Activated CD8-positive, alpha-beta T cell treated with anti-CD3 and anti-CD28 coated beads for 36 hours (primary cell): ENCODE data around the gene UBA3. TPM values are rescaled to one million over a fixed set of nuclear protein-coding genes. Genes with fewer than 3 reads are reported as not detected.

Source experiments
- ATAC-seq: fragments of 200-7000 bp; cut with Tn5 transposase; one replicate; pipeline ENCODE4 v1.10.0; 2021; ENCODE audit warnings: mild to moderate bottlenecking, moderate library complexity
- CTCF ChIA-PET: fragments of 350-600 bp; sonication (Branson Sonifier 250); formaldehyde crosslinking; loops from one replicate; lab custom pipeline; 2021; ENCODE audit warnings: antibody characterized with exemption; lab: Charles Lee
- POLR2A ChIA-PET: fragments of 350-600 bp; sonication (Branson Sonifier 250); formaldehyde crosslinking; loops from one replicate; lab custom pipeline; 2021; ENCODE audit warnings: antibody characterized with exemption; lab: Charles Lee
- DNase-seq: peaks from one replicate; pipeline ENCODE4 v3.0.0-alpha.2; 2020
- H3K27ac Mint-ChIP-seq: one replicate; pipeline ENCODE4 v1.8.0; 2021; ENCODE audit warnings: mild to moderate bottlenecking, mixed read lengths
- H3K27me3 Mint-ChIP-seq: one replicate; pipeline ENCODE4 v1.8.0; 2021; ENCODE audit warnings: mixed read lengths
- H3K36me3 Mint-ChIP-seq: one replicate; pipeline ENCODE4 v1.8.0; 2021; ENCODE audit warnings: low read depth, mixed read lengths
- H3K4me1 Mint-ChIP-seq: one replicate; pipeline ENCODE4 v1.8.0; 2021; ENCODE audit warnings: low read depth, mixed read lengths
- H3K4me3 Mint-ChIP-seq: one replicate; pipeline ENCODE4 v1.8.0; 2021; ENCODE audit warnings: mild to moderate bottlenecking, moderate library complexity, mixed read lengths
- H3K9me3 Mint-ChIP-seq: one replicate; pipeline ENCODE4 v1.8.0; 2021; ENCODE audit warnings: mixed read lengths
- CTCF ChIP-seq: fragments of 200-600 bp; IDR thresholded peaks from one replicate; pipeline ENCODE4 v1.8.0; 2022; ENCODE audit warnings: antibody characterized with exemption, mild to moderate bottlenecking
- intact Hi-C: fragments of 100-400 bp; cut with micrococcal nuclease; formaldehyde crosslinking; loops from one replicate; pipeline ENCODE4 v1.10.0; 2022
- total RNA-seq, 2 experiments: library from RNA; stranded (reverse); gene quantifications; one replicate each; pipeline ENCODE4 v1.2.3, GENCODE V29; 2021

Gene UBA3
- total RNA-seq, 2 experiments from 2014 or later = 72.7 to 75.6 TPM

- Mint-ChIP-seq H3K36me3 (no peaks in the 10 kb centered on the region), H3K4me3 (no peak overlapping the region), H3K27ac (no peak overlapping the region), H3K9me3 (no peaks in the 10 kb centered on the region), H3K27me3 (no peaks in the 10 kb centered on the region), H3K4me1 (peaks cover 20% of the 10 kb centered on the region)
- POLR2A ChIA-PET = interaction anchor here (1.0 kb wide), 1 partner anchor 32 kb away, joined by 4 read pairs; no protein-coding TSS in a partner anchor
- no peak for ATAC-seq
- CTCF ChIA-PET = interaction anchor here (0.8 to 1.2 kb wide), 4 partner anchors 15 to 556 kb away, joined by 3 to 4 read pairs (median 4); no protein-coding TSS in a partner anchor
- no peak for TF ChIP-seq CTCF
- DNase-seq = no peak
- intact Hi-C loops = no loop called here
Measured at GRCh38 chr3:69115731-69116130, 35.6 kb upstream of the UBA3 start.

GRCh38 chr3:69113536-69113935 lies 33.4 kb upstream of the UBA3 start:
- Mint-ChIP-seq H3K36me3 (no peaks in the 10 kb centered on the region), H3K27ac (no peak overlapping the region), H3K4me1 (peaks cover 19% of the 10 kb centered on the region), H3K27me3 (no peaks in the 10 kb centered on the region), H3K4me3 (no peak overlapping the region), H3K9me3 (no peaks in the 10 kb centered on the region)
- intact Hi-C loops = no loop called here
- TF ChIP-seq CTCF = no peak
- ATAC-seq (peak; percentile 31), DNase-seq (no peak)
- CTCF ChIA-PET = interaction anchor here (0.8 to 2.0 kb wide), 6 partner anchors 8 to 326 kb away, joined by 3 to 9 read pairs (median 4); no protein-coding TSS in a partner anchor
- POLR2A ChIA-PET = interaction anchor here (1.6 kb wide), 1 partner anchor 9 kb away, joined by 4 read pairs; no protein-coding TSS in a partner anchor

GRCh38 chr3:69110941-69111546 lies 30.9 kb upstream of the UBA3 start:
- CTCF ChIA-PET = no interaction called here
- Mint-ChIP-seq H3K9me3 (no peaks in the 10 kb centered on the region), H3K27me3 (no peaks in the 10 kb centered on the region), H3K36me3 (peaks cover 3% of the 10 kb centered on the region), H3K4me3 (no peak overlapping the region), H3K27ac (no peak overlapping the region), H3K4me1 (peaks cover 28% of the 10 kb centered on the region)
- TF ChIP-seq CTCF = no peak
- ATAC-seq (no peak), DNase-seq (no peak)
- POLR2A ChIA-PET = no interaction called here
- intact Hi-C loops = no loop called here

- no peaks in the 10 kb centered on the region for H3K27me3 Mint-ChIP-seq
- intact Hi-C loops = no loop called here
- no peak for TF ChIP-seq CTCF
- peaks cover 20% of the 10 kb centered on the region for H3K36me3 Mint-ChIP-seq
- no peak overlapping the region for H3K27ac Mint-ChIP-seq
- DNase-seq = no peak
- ChIA-PET CTCF (interaction anchor here (4.5 kb wide), 1 partner anchor 11 kb away, joined by 33 read pairs; no protein-coding TSS in a partner anchor), POLR2A (interaction anchor here (1.9 kb wide), 1 partner anchor 197 kb away, joined by 5 read pairs; no protein-coding TSS in a partner anchor)
- peaks cover 39% of the 10 kb centered on the region for H3K4me1 Mint-ChIP-seq
- no peak for ATAC-seq
- H3K4me3 Mint-ChIP-seq = no peak overlapping the region
- no peaks in the 10 kb centered on the region for H3K9me3 Mint-ChIP-seq
Measured at GRCh38 chr3:69108811-69109210, 28.6 kb upstream of the UBA3 start.

- peaks cover 33% of the 10 kb centered on the region for H3K4me1 Mint-ChIP-seq
- no peaks in the 10 kb centered on the region for H3K9me3 Mint-ChIP-seq
- H3K27me3 Mint-ChIP-seq = no peaks in the 10 kb centered on the region
- ChIA-PET CTCF (interaction anchor here (1.9 to 4.5 kb wide), 2 partner anchors 12 to 199 kb away, joined by 7 to 33 read pairs; no protein-coding TSS in a partner anchor), POLR2A (interaction anchor here (1.3 kb wide), 2 partner anchors 13 to 55 kb away, joined by 3 to 4 read pairs; partner anchors contain the start of gene TMF1)
- no peak for ATAC-seq
- no peak for TF ChIP-seq CTCF
- H3K4me3 Mint-ChIP-seq = no peak overlapping the region
- DNase-seq = no peak
- peaks cover 26% of the 10 kb centered on the region for H3K36me3 Mint-ChIP-seq
- intact Hi-C loops = no loop called here
- no peak overlapping the region for H3K27ac Mint-ChIP-seq
Measured at GRCh38 chr3:69107841-69108240, 27.7 kb upstream of the UBA3 start.
